HG02588 (cell line): Measurements from ENCODE around the gene ATG16L2.
"Not testable (repeated sequence)": the region's sequence is repeated elsewhere in the genome, so short reads cannot be mapped to it uniquely, and the experiment has no call there.

Source experiments
- ATAC-seq: cut with Tn5 transposase; IDR thresholded peaks from one replicate; pipeline ENCODE4 v1.9.1; 2021; ENCODE audit warnings: mild to moderate bottlenecking, moderate library complexity; ENCODE audit not compliant: unreplicated experiment

Gene ATG16L2

DNA sequence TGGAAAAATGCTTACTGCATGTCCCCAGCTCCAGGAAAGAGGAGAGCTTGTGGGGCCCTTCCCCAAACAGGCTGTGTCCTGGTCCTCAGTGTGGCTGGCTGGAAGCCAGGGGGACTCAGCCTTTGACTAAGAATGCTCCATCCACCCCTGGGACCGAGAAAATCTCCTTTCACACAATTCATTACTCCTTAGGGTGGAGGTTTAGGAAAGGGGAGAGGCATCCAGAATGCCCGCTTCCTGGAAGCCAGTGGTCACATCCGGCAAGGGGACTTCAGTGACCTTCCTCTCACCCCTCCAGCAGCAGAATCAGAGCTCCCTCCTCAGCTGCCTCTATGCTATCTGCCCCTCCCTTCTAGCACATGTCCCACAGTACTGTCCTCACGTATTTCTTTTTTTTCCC is 21.9 kb downstream of the ATG16L2 start:
- no peak for ATAC-seq

DNA sequence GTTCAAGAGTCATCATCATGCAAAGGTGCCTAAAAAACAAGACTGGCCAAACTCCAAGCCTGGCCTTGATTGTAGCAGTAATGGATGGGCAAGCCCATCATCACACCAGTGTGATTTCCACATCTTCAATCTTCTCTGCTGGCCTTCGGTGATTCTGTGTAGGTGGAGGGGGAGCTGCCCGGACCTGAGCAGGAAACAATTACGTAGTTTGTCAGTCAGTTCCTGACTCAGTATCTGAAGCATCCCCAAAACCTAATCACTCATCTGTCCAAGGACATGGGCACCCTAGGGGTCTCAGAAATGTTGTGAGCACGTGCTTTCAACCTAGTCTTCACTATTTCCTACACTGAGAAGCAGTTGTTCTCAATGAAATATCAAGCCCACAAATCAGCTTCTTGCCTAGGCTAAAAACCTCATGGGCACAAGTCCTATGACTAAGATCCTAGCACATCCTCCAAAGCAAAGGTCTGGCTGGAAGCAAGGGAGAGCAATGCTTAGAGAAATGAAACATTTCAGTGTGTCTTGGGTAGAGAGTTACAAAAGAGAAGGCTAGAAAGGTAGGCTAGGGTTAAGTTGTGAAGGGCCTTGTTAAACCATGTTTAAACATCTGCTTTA is 24.6 kb downstream of the ATG16L2 start:
- ATAC-seq = no peak

GRCh38 chr11:72840780-72841179 is 26.6 kb downstream of the ATG16L2 start:
- ATAC-seq = no peak

DNA sequence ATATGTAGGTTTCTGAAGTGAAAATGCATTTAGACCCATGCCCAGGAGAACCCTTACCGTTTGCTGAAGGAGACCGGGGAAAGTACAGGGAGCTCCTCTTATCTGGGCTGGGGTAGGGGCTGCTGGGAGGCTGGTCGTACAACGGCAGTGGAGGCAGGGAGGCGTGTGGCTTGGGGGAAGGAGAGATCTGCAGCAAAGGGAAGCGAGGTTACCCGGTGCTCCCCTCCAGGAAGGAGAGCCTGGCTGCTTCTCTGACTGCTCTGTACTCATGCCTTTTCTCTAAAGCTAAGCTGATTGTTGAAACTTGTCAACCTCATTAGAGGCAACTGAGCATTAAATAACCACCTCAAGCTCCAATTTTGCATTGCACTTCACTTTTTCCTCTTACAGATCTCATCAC is 27.2 kb downstream of the ATG16L2 start:
- ATAC-seq = no peak

- no peak for ATAC-seq
Observed at GRCh38 chr11:72842126-72842525, 27.9 kb downstream of the ATG16L2 start.

GRCh38 chr11:72842653-72843330 is 28.6 kb downstream of the ATG16L2 start:
- no peak for ATAC-seq

DNA sequence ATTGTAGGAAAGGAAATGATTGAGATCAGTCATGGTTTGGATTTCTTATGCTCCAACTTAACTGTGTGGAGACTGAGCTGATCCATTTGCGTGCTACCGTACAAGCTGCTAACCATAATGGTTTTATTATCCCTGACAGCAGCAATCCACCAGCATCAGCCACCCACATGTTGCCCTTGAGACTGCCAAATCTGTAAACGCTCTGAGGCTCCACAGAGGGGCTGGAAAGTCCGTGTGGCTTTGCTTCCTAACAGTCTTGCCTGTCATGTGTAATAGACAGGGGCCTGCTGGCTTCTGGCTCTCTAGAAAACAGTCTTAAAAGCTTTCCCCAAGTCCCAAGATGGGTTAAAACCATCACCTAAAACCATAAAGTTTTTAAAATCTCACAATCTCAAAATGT is 30.1 kb downstream of the ATG16L2 start:
- no peak for ATAC-seq

DNA sequence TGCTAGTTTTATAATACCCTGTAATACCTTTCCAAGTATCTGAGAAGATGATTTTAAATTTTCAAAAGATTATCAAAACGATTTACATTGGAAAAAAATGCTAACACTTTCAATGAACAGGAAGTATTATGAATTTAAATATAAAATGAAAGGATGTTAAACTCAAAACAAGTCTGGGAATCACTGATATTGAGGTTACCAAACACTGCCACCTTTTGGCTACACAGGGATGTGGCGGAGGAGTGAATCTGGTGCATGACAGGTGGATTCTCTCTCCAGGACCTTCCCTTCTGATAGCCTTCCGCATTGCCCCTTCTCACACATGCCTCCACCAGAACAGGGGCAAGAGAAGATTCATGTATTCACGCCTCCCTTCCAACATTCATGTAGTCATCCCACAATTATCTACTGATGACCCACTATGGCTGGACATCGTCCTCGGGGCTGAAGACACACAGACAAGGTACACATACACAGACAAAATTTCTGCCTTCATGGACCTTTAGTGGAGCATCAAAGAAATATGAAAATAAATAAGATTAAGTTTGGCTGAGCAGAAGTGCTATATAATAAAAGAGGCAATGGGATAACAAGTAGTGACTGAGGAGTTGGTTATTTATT is 34.7 kb downstream of the ATG16L2 start:
- ATAC-seq = no peak

DNA sequence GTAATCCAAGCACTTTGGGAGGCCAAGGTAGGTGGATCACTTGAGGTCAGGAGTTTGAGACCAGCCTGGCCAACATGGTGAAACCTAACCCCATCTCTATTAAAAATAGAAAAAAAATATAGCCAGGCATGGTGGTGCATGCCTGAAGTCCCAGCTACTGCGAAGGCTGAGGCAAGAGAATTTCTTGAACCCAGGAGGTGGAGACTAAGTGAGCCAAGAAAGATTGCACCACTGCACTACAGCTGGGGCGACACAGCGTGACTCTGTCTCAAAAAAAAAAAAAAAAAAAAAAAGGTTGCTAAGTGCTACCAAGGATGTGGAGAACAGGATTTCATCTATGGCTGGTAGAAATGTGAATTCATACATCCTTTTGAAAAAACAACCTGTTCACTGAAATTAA is 36.6 kb downstream of the ATG16L2 start:
- ATAC-seq = no peak

- ATAC-seq = no peak
Observed at GRCh38 chr11:72851726-72852125, 37.5 kb downstream of the ATG16L2 start.

GRCh38 chr11:72856065-72856464 is 41.9 kb downstream of the ATG16L2 start:
- no peak for ATAC-seq

- ATAC-seq = no peak
Observed at GRCh38 chr11:72856551-72857345, 42.5 kb downstream of the ATG16L2 start.

- ATAC-seq = not testable (repeated sequence)
Observed at GRCh38 chr11:72858267-72858666, 44.1 kb downstream of the ATG16L2 start.

- no peak for ATAC-seq
Observed at GRCh38 chr11:72859126-72859525, 44.9 kb downstream of the ATG16L2 start.

GRCh38 chr11:72860010-72860409 is 45.8 kb downstream of the ATG16L2 start:
- no peak for ATAC-seq

DNA sequence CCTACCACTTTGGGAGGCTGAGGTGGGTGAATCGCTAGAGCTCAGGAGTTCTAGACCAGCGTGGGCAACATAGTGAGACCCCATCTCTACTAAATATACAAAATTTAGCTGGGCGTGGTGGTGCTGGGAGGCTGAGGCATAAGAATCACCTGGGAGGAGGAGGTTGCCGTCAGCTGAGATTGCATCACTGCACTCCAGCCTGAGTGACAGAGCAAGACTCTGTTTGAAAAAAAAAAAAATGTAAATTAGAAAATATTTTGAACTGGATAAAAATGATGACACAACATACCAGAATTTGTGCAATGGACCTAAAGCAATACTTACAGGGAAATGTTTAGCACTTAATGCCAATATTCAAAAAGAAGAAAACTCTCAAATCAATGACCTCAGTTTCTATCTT is 46.4 kb downstream of the ATG16L2 start:
- ATAC-seq = no peak

- no peak for ATAC-seq
Observed at GRCh38 chr11:72863091-72863490, 48.9 kb downstream of the ATG16L2 start.

GRCh38 chr11:72863916-72864315 is 49.7 kb downstream of the ATG16L2 start:
- ATAC-seq = no peak

GRCh38 chr11:72864702-72865655 is 50.8 kb downstream of the ATG16L2 start:
- no peak for ATAC-seq

GRCh38 chr11:72867970-72868369 is 53.8 kb downstream of the ATG16L2 start:
- no peak for ATAC-seq
